HK-2 (cell line): ENCODE measurements around the gene ERO1B.
"Not testable (repeated sequence)": the region's sequence is repeated elsewhere in the genome, so short reads cannot be mapped to it uniquely, and the experiment has no call there.

Experiments
- DNase-seq: peaks from one replicate; pipeline ENCODE4 v3.0.0-alpha.2; 2018; ENCODE audit not compliant: unreplicated experiment

The ERO1B gene

DNA sequence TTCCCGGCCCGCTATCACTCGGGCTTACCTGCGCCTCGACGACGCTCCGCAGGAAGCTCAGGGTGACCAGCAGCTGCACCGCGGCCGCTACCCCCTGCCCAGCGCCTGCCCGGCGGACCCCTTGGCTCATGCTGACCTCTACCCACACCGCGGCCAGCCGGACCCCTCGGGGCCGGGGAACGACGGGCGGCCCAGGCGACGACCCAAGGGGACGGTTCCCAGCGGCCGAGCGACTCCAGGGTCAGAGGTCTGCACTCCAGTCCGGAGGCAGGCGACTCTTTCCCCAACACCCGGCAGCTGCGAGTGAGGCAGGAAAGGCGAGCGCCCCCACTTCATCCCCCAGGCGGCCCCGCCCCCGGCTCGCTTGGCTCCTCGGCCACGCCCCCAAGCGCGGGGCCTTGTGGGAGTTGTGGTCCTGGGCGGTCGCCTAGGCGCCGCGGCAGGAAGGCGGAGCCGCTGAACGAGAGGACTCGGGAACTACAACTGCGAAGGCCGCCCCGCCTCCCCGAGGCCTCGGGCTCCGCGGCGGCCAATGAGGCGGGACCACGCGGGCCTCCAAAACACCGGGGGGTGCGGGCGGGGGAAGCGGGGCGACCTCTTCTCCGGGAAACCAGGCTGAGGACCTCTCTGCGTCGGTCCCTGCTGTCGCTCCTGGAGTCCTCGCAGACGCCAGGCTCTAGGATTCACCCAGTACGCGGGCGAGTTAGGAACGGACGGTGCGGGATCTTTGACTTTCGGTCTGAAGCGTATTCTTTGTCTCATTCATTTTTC lies at the start of gene ERO1B:
Gene ERO1B, minus strand, starts transcription at position 305 of the 771 bp plus-strand sequence. Its CDS starts 175 bp downstream, at position 130.
- peak; percentile 96 for DNase-seq

GRCh38 chr1:236331412-236331811 lies 49.7 kb upstream of the ERO1B start:
- DNase-seq = not testable (repeated sequence)

DNA sequence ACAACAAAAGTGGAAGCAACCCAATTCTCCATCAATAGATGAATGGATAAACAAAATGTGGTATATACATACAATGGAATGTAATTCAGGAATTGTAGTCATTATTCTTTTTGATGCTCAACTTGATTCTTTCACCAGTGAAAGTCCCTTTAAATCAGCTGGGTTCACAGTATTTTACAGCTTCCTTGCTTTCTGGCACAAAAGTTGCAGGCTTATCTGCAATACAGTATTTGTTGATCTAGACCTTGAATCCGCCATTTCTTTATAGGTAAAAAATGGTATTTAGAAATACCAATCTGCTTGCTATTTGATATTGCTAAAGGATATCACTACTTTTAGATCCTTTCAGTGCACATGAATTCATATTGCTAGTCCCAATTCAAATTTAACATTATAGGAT lies 44.7 kb upstream of the ERO1B start:
- no peak for DNase-seq

GRCh38 chr1:236325567-236325966 lies 43.8 kb upstream of the ERO1B start:
- DNase-seq = no peak

GRCh38 chr1:236323819-236324411 lies 42.2 kb upstream of the ERO1B start:
- no peak for DNase-seq

DNA sequence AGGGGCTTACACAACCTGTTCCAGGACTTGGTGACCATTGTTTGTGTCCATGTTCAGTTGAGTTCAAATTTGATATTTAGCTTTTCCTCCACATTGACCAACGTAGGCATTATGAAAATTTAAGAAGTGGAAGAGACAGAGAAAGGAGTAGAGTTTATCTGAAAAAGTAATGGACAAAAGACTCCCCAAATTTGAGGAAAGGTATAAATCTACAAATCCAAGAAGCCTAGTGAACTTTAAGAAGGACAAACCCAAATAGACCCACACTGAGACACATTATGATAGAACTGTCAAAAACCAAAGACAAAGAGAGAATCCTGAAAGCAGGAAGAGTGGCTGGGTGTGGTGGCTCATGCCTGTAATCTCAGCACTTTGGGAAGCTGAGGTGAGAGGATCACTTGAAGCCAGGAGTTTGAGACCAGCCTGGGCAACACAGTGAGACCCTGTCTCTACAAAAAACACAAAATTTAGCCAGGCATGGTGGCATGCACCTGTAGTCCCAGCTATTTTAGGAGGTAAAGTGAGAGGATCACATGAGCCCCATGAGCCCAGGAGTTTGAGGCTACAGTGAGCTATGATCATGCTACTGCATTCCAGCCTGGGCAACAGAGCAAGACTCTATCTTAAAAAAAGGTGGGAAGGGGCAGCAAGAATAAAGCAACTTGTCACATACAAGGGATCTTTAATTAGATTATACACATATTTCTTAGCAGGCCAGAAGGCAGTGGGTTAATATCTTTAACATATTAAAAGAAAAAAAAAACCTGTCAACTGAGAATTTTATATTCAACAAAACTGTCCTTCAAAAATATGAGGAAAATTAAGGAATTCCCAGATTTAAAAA lies 41.0 kb upstream of the ERO1B start:
- no peak for DNase-seq

DNA sequence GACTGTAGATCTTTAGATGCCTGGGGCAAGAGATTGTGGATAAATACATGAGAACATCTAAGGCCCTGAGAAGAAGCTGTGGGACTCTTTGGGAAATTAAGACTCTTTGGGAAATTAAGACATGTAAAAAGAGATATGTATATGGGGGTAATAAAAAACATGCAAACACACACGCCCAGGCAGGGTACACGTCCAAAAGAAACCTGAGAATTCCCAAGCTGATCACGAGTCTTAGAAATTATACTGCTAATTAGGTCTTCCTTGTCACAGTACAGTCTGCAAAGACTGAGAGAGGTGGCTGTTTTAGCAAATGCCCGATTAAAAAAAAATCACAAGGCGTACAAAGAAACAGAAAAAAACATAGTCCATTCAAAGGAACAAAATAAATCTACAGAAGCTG lies 39.3 kb upstream of the ERO1B start:
- no peak for DNase-seq

- no peak for DNase-seq
These were observed 38.9 kb upstream of the ERO1B start for GRCh38 chr1:236320671-236321070.

DNA sequence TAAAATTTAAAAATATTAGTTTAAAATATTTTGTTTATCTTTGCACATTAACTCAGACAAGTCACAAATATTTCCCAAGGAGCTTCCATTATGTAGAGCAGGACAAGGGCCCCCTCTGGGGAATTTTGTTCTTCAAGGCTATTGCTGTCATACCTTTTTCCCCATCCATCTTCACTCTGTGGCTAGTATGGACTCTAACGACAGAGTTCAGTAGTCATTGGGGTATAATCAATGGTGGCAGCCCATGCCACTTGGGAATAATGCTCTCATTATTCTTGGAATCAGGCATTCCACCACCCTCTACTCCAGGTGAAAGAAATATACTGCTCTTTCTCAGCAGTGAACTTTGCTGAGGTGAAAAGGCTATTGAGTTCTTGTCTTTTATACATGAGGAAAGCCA lies 38.5 kb upstream of the ERO1B start:
- no peak for DNase-seq

- DNase-seq = no peak
These were observed 34.7 kb upstream of the ERO1B start for GRCh38 chr1:236316437-236316836.

DNA sequence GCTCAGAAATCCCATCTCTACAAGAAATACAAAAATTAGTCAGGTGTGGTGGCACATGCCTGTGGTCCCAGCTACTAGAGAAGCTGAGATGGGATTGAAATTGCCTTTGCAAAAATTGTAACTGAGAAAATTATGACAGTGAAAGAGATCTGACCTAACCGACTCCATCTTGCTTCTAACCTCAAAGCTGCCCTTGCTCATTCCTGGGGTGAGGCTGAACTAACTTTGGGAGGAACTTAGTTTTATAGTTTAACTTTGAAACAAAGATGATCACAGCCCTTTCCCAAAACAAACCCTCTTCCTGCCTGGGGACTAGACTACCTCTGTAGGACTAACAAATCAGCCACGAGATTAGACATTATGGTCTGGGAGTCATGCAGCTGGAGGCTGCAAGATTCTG lies 33.8 kb upstream of the ERO1B start:
- no peak for DNase-seq

- DNase-seq = no peak
These were observed 33.3 kb upstream of the ERO1B start for GRCh38 chr1:236315092-236315491.

DNA sequence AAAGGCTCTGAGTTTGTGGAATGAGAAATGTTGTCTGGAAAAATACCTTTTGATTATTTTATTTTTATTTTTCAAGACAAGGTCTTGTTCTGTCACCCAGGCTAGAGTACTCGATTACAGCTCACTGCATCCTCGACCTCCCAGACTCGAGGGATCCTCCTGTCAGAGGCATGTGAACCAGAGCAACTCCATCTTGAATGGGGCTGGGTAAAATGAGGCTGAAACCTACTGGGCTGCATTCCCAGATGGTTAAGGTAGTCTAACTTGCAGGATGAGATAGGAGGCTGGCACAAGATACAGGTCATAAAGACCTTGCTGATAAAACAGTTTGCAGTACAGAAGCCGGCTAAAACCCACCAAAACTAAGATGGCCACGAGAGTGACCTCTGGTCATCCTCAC lies 32.3 kb upstream of the ERO1B start:
- not testable (repeated sequence) for DNase-seq

DNA sequence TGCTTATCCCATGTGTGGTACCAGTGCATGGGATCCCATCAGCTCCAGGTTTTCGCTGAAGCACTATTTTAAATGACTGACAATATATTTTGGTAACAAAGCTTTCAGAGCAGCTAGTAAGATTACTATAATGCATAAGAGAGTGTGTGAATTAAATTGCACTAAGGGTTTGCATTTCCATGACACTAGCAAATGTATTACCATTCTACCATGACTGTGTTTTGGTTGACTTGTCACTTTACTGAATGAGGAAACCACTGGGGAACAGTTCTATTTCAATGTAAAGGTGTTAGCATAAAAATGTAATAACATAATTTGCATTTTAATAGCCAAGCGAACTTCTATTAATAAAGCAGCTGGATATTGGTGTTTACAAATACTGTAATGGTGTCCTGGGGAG lies 31.7 kb upstream of the ERO1B start:
- no peak for DNase-seq

- DNase-seq = no peak
These were observed 29.3 kb upstream of the ERO1B start for GRCh38 chr1:236311040-236311439.

DNA sequence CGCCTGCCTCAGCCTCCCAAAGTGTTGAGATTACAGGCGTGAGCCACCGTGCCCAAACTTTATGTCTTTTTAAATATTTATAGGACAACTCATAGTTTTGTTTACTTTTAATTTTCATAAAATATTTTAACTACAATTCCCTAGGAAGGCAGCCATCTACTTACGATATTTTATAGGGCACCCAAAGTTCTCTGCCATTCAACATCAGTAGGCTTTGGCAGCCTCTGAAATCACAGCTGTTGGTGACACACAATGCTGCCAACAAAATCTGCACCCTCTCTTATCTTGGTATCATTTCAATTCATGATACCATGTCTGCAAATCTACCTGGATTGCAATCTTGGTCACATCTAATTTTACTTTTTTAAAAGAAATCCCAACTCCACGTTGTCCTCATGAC lies 27.1 kb upstream of the ERO1B start:
- no peak for DNase-seq

DNA sequence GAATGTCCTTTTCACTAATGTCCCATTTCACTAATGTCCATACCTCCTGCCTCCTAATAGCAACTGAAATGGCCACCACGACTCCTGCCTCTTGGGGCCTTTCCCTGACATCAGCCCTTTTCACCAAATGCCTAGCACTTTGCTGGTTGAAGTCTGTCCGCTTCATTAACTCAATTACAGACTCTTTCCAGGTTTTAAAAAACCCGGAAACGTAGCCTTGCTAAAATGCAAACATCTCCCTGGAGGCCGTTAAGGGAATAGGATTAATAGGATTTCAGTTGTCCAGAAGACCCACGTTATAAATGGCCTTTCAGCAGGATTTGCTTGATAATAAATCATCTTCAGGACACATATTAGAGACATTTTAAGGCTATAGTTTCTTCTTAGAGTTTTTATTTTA lies 25.7 kb upstream of the ERO1B start:
- no peak for DNase-seq

DNA sequence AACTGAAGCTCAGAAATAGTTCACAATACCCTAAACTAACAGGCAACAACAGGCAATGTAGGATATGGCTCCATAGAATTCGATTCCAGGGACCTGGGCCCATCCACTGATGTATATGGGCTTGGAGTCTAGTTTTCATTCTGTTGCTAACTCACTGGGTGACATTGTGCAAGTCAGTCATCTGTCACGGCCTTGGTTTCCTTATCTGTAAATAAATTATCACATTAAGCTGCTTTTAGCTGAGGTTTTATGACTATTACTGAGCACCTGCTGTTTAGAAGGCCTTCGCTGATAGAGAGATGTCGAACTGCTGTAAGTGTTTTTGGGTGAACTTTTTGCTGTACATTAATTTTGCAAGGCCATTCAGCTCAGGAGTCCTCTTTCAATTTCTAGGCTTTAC lies 22.9 kb upstream of the ERO1B start:
- no peak for DNase-seq

DNA sequence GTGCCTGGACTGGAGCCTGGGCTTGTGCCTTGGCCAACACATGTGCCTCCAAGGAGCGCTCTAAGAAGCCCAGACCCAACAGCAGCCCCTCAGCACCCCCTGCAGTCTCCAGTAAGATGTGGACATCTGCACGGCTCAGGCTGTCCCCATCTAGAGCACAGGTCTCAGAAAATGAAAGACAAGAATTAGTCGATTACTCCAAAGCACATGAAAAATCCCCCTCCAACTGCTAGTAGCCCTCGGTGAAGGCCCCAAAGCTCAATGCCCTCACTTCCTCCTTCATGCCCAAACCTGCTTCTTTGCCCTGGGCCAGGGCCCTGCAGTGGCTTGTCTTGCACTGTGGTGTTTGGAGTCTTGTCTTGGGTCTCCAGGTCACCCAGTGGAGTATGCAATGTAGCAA lies 21.9 kb upstream of the ERO1B start:
- DNase-seq = no peak

DNA sequence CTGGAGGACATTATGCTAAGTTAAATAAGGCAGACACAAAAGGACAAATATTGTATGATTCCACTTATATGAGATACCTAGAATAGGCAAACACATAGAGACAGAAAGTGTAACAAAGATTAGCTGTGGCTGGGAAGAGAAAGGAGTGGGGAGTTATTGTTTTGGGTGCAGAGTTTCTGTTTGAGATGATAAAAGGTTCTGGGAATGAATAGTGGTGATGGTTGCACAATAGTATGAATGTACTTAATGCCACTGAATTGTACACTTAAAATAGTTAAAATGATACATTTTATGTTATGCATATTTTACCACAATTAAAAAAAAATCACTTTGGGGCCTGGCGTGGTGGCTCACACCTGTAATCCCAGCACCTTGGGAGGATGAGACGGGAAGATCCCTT lies 21.2 kb upstream of the ERO1B start:
- DNase-seq = no peak

- DNase-seq = no peak
These were observed 20.2 kb upstream of the ERO1B start for GRCh38 chr1:236301958-236302335.

DNA sequence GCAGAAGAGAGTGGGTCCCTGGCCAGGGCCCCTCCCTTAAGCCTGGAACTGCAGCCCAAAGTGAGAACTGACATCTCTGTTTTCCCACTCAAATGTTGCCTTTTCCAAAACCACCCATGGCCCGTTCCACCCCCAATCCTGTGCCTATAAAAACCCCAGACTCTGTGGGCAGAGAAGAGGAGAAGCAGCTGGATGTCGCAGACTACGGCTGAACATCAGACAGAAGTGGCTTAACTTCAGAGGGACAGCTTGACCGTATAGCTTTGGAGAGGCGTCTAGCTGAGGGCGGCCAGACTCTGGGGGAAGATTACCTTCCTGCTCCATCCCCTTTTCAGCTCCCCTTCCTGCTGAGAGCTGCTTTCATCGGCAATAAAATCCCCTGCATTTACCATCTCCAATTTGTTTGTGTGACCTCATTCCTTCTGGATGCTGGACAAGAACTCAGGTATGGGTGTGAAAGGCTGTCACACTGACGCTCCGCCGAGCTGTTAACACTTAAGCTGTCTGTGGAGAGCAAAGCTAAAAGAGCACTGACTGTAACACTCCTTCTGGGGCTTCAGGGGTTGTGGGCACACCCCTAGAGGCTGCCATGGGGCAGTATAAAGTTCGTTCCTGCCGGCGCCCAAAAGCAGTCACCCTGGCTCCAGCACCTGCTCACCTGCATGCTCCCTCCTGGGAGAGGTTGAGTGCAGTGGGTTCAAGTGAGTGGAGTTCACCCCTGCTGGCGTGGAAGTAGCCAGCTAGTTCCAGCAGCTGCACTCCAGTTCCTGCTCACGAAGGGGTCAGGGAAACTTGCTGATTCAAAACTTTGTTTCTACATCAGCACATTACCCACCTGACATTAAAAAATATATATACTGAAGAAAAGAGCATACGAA lies 19.6 kb upstream of the ERO1B start:
- DNase-seq = no peak
